Neural cell (in vitro differentiated cells): ENCODE measurements around the gene PRPF40B. TPM values are rescaled to one million over a fixed set of nuclear protein-coding genes. Genes with fewer than 3 reads are reported as not detected.

Experiments
- H2AFZ ChIP-seq: fragments of 200-600, 300-800 bp; sonication (generic), shearing (Covaris generic); 2 replicates; pipeline ENCODE4 v1.6.0; 2014; ENCODE audit warnings: low read depth, mild to moderate bottlenecking, antibody characterized with exemption, low read length, moderate library complexity
- H3F3A ChIP-seq: fragments of 200-600 bp; shearing (Covaris generic); 2 replicates; pipeline ENCODE4 v1.6.1; 2016; ENCODE audit warnings: mild to moderate bottlenecking, moderate library complexity, mixed read lengths, antibody characterized with exemption, low read length; ENCODE audit not compliant: insufficient read depth, poor library complexity, severe bottlenecking
- H3K27ac ChIP-seq: fragments of 200-600, 300-800 bp; sonication (generic), shearing (Covaris generic); 2 replicates; pipeline ENCODE4 v1.5.1; 2014; ENCODE audit warnings: mild to moderate bottlenecking, low read length, moderate library complexity
- H3K27me3 ChIP-seq: fragments of 300-800, 200-600 bp; sonication (generic), shearing (Covaris generic); 2 replicates; pipeline ENCODE4 v1.6.0; 2014; ENCODE audit warnings: mild to moderate bottlenecking, low read depth, low read length, moderate library complexity; ENCODE audit not compliant: insufficient read depth
- H3K36me3 ChIP-seq: fragments of 300-800, 200-600 bp; sonication (generic), shearing (Covaris generic); 2 replicates; pipeline ENCODE4 v1.5.1; 2014; ENCODE audit warnings: mild to moderate bottlenecking, antibody characterized with exemption, low read length, moderate library complexity; ENCODE audit not compliant: insufficient read depth
- H3K4me2 ChIP-seq: fragments of 300-800, 200-600 bp; sonication (generic), shearing (Covaris generic); 2 replicates; pipeline ENCODE4 v1.6.0; 2014; ENCODE audit warnings: mild to moderate bottlenecking, low read length
- H3K4me3 ChIP-seq: fragments of 300-800, 200-600 bp; sonication (generic), shearing (Covaris generic); 2 replicates; pipeline ENCODE4 v1.5.1; 2014; ENCODE audit warnings: mild to moderate bottlenecking, low read length, moderate library complexity
- H3K79me2 ChIP-seq: fragments of 200-600 bp; shearing (Covaris generic); replicated peaks from 2 replicates; pipeline ENCODE4 v1.6.0; 2014; ENCODE audit warnings: mild to moderate bottlenecking, low read length, moderate library complexity; ENCODE audit not compliant: insufficient read depth
- H3K9ac ChIP-seq: fragments of 300-800, 200-600 bp; sonication (generic), shearing (Covaris generic); 2 replicates; pipeline ENCODE4 v1.6.1; 2016; ENCODE audit warnings: mild to moderate bottlenecking, low read length, mixed read lengths
- H3K9me2 ChIP-seq: fragments of 200-600 bp; shearing (Covaris generic); 2 replicates; pipeline ENCODE4 v1.6.1; 2016; ENCODE audit warnings: mild to moderate bottlenecking, low read length, mixed read lengths; ENCODE audit not compliant: insufficient read depth
- H3K9me3 ChIP-seq: fragments of 200-600, 300-800 bp; sonication (generic), shearing (Covaris generic); 2 replicates; pipeline ENCODE4 v1.6.1; 2016; ENCODE audit warnings: mild to moderate bottlenecking, mixed run types, low read length, moderate library complexity, mixed read lengths
- H4K20me1 ChIP-seq: fragments of 200-600 bp; shearing (Covaris generic); 2 replicates; pipeline ENCODE4 v1.6.1; 2016; ENCODE audit warnings: mild to moderate bottlenecking, mixed run types; ENCODE audit not compliant: insufficient read depth
- EP300 ChIP-seq: fragments of 450-650 bp; conservative IDR thresholded peaks from 2 replicates; pipeline ENCODE4 v1.6.1; 2014; ENCODE audit warnings: antibody characterized with exemption, mild to moderate bottlenecking, moderate library complexity; ENCODE audit not compliant: poor library complexity, severe bottlenecking
- EZH2 ChIP-seq: fragments of 200-600, 300-800 bp; shearing (Covaris generic), sonication (generic); IDR thresholded peaks from 2 replicates; pipeline ENCODE4 v1.6.1; 2014; ENCODE audit warnings: antibody characterized with exemption, low read length, borderline replicate concordance, mild to moderate bottlenecking; ENCODE audit not compliant: insufficient read depth, poor library complexity, severe bottlenecking
- MXI1 ChIP-seq: fragments of 450-650 bp; conservative IDR thresholded peaks from 2 replicates; pipeline ENCODE4 v1.6.1; 2014; ENCODE audit warnings: antibody characterized with exemption, mild to moderate bottlenecking; ENCODE audit not compliant: poor library complexity, severe bottlenecking
- POLR2AphosphoS5 ChIP-seq: IDR thresholded peaks from 2 replicates; pipeline ENCODE4 v1.6.1; 2012
- RAD21 ChIP-seq: fragments of 450-650 bp; conservative IDR thresholded peaks from 2 replicates; pipeline ENCODE4 v1.6.1; 2014; ENCODE audit warnings: antibody characterized with exemption, mild to moderate bottlenecking, moderate library complexity
- SMC3 ChIP-seq: fragments of 450-650 bp; conservative IDR thresholded peaks from 2 replicates; pipeline ENCODE4 v1.6.1; 2014; ENCODE audit warnings: antibody characterized with exemption, mild to moderate bottlenecking, moderate library complexity; ENCODE audit not compliant: poor library complexity
- TAF1 ChIP-seq: IDR thresholded peaks from 2 replicates; pipeline ENCODE4 v1.6.1; 2012; ENCODE audit warnings: low read depth
- polyA plus RNA-seq: library from polyadenylated mRNA; depleted of rRNA; stranded (reverse); fragments of >200 nt; gene quantifications from 2 replicates; pipeline ENCODE4 v1.2.3, GENCODE V29; 2014
- TF ChIP-seq, protein P1 (sequence below): fragments of 450-650 bp; IDR thresholded peaks from 2 replicates; pipeline ENCODE4 v1.5.1; 2014; ENCODE audit warnings: antibody characterized with exemption, mild to moderate bottlenecking, moderate library complexity; ENCODE audit not compliant: poor library complexity, severe bottlenecking
- TF ChIP-seq, protein P2 (sequence below): IDR thresholded peaks from 2 replicates; pipeline ENCODE4 v1.6.1; 2012; ENCODE audit warnings: borderline replicate concordance

PRPF40B gene
- polyA plus RNA-seq, 1 donor from 2014 or later: 42.0 TPM

DNA sequence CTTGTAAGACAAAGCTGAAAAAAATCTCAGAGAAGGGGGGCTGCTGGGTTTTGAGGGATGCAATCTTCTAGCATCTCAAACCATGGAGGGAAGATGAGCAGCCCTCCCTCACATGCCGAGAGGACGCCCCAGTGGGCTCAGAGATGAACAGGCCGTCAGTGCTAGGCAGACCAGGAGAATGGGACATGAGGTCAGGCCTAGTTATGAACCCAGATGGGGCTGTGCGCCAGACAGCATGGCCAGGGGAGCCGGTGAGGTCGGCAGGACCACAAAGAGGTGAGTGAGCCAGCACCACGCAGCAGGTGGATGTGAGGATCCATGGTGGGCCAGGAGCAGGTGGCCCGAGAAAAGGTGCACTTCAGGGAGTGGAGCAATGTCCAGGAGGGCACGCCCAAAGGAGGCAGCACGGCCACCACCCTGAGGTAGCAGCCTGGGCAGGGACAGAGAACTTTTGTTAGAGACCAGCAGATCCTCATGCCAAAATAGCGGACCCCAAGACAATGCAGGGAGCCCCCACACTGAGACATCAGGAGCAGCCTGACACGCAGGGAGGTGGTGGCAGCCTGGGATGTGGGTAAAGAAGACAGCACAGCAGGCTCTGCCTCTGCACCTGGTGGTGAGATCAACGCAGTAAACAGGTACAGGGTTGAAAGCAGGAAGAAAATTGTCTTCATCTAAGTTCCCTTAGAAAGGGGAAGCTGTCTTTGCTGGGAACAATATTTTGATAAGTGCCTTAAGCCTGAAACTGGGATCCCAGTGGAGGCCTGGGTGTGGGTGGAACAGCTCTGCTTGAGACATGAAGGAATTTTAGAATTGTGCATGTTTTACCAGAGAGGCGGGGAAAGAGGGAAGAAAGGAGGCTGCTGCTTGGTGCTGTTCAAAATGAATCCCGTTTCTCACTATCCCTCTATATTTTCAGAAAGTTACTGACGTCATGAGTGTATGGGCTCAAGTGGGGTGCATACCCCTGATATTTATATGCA is 37.6 kb upstream of the PRPF40B start:
- Histone ChIP-seq H3K9me2 (no peaks in the 10 kb centered on the region), H3K4me2 (no peak overlapping the region), H3K27ac (no peak overlapping the region), H3K79me2 (no peaks in the 10 kb centered on the region), H3K4me3 (no peak overlapping the region), H3K9ac (no peak overlapping the region), H4K20me1 (no peaks in the 10 kb centered on the region), H3F3A (no peaks in the 10 kb centered on the region), H2AFZ (no peak overlapping the region), H3K9me3 (no peaks in the 10 kb centered on the region), H3K36me3 (no peaks in the 10 kb centered on the region), H3K27me3 (no peaks in the 10 kb centered on the region)
- TF ChIP-seq TAF1 (no peak), RAD21 (no peak), EZH2 (no peak), MXI1 (no peak), SMC3 (no peak), POLR2AphosphoS5 (no peak), EP300 (no peak)
- TF ChIP-seq, protein P1, sequence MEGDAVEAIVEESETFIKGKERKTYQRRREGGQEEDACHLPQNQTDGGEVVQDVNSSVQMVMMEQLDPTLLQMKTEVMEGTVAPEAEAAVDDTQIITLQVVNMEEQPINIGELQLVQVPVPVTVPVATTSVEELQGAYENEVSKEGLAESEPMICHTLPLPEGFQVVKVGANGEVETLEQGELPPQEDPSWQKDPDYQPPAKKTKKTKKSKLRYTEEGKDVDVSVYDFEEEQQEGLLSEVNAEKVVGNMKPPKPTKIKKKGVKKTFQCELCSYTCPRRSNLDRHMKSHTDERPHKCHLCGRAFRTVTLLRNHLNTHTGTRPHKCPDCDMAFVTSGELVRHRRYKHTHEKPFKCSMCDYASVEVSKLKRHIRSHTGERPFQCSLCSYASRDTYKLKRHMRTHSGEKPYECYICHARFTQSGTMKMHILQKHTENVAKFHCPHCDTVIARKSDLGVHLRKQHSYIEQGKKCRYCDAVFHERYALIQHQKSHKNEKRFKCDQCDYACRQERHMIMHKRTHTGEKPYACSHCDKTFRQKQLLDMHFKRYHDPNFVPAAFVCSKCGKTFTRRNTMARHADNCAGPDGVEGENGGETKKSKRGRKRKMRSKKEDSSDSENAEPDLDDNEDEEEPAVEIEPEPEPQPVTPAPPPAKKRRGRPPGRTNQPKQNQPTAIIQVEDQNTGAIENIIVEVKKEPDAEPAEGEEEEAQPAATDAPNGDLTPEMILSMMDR: no peak
- TF ChIP-seq, protein P2, sequence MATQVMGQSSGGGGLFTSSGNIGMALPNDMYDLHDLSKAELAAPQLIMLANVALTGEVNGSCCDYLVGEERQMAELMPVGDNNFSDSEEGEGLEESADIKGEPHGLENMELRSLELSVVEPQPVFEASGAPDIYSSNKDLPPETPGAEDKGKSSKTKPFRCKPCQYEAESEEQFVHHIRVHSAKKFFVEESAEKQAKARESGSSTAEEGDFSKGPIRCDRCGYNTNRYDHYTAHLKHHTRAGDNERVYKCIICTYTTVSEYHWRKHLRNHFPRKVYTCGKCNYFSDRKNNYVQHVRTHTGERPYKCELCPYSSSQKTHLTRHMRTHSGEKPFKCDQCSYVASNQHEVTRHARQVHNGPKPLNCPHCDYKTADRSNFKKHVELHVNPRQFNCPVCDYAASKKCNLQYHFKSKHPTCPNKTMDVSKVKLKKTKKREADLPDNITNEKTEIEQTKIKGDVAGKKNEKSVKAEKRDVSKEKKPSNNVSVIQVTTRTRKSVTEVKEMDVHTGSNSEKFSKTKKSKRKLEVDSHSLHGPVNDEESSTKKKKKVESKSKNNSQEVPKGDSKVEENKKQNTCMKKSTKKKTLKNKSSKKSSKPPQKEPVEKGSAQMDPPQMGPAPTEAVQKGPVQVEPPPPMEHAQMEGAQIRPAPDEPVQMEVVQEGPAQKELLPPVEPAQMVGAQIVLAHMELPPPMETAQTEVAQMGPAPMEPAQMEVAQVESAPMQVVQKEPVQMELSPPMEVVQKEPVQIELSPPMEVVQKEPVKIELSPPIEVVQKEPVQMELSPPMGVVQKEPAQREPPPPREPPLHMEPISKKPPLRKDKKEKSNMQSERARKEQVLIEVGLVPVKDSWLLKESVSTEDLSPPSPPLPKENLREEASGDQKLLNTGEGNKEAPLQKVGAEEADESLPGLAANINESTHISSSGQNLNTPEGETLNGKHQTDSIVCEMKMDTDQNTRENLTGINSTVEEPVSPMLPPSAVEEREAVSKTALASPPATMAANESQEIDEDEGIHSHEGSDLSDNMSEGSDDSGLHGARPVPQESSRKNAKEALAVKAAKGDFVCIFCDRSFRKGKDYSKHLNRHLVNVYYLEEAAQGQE: no peak

DNA sequence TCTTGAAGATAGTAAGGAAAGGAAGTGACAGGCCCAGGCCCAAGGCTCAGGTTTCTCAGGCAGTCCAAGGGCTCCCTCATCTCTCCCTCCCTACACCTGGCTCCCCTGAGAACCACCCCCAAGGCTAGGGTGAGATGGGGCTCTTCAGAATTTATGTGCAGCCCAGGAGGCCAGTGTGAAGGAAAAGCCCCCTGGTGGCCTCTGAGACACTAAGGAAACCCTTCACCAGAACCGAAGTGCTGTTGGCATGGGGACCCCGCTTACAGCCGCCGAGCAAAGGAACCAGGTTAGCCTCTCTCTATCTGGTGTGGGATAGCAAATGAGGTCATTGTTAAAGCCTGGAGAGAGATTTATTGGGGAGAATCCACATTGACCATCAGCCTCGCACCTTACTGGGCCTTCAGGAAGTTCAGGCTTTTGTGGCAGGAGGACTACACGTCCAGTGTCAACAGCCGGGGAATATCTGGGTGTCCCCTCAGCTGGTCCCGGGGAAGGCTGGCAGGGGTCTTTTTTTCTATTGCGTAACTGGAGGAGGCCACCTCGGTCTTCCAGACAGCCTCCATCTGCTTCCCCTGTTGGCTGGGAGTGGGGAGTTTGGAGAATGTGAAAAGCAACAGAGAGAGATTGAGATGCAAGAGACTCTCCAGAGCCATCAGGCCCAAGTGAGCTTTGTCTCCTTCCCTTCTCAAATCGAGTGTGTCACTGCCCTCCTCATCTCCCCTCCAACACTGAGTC is 36.0 kb upstream of the PRPF40B start:
- H3K36me3 ChIP-seq: no peaks in the 10 kb centered on the region
- H3K27ac ChIP-seq: no peak overlapping the region
- H3K9ac ChIP-seq: no peak overlapping the region
- H3K9me3 ChIP-seq: no peaks in the 10 kb centered on the region
- H3K27me3 ChIP-seq: no peaks in the 10 kb centered on the region
- no peak overlapping the region for H3K4me3 ChIP-seq
- no peaks in the 10 kb centered on the region for H3K9me2 ChIP-seq
- no peak overlapping the region for H2AFZ ChIP-seq
- H4K20me1 ChIP-seq: no peaks in the 10 kb centered on the region
- no peak overlapping the region for H3K4me2 ChIP-seq
- H3F3A ChIP-seq: no peaks in the 10 kb centered on the region
- TF ChIP-seq, protein P1: no peak
- TF ChIP-seq, protein P2: no peak
- TF ChIP-seq SMC3 (no peak), TAF1 (no peak), EP300 (no peak), POLR2AphosphoS5 (no peak), RAD21 (no peak)
- no peaks in the 10 kb centered on the region for H3K79me2 ChIP-seq
